Bronchial epithelial cell (primary cell): ENCODE data around the gene FAT1. TPM values are rescaled to one million over a fixed set of nuclear protein-coding genes. Genes with fewer than 3 reads are reported as not detected.
A peak's percentile ranks its signal among the peaks of the same experiment; 100 is the strongest.

ENCODE experiments used
- DNase-seq: peaks from one replicate; pipeline ENCODE4 v3.0.0-alpha.2; 2010; ENCODE audit warnings: low read depth
- FAIRE-seq: peaks from 2 replicates; lab custom pipeline; 2011; peaks lifted over from hg19 to GRCh38; lab: Jason Lieb, UNC
- H3K27me3 ChIP-seq: 2 replicates; pipeline ENCODE4 v1.5.1; 2011; ENCODE audit warnings: low read length; ENCODE audit not compliant: control insufficient read depth, insufficient read depth
- H3K36me3 ChIP-seq: 2 replicates; pipeline ENCODE4 v1.5.1; 2011; ENCODE audit warnings: low read length; ENCODE audit not compliant: control insufficient read depth, insufficient read depth
- H3K4me3 ChIP-seq: 2 replicates; pipeline ENCODE4 v1.5.1; 2011; ENCODE audit warnings: mild to moderate bottlenecking, low read depth, low read length, control low read depth
- total RNA-seq: library from RNA; depleted of rRNA; stranded (reverse); fragments of >200 nt; gene quantifications from 2 replicates; pipeline ENCODE4 v1.2.1, GENCODE V29; 2014
- TF ChIP-seq, protein P1 (sequence below): IDR thresholded peaks from 2 replicates; pipeline ENCODE4 v1.5.1; 2011; ENCODE audit warnings: mild to moderate bottlenecking, moderate library complexity, low read length, control low read depth, inconsistent platforms; ENCODE audit not compliant: insufficient read depth, severe bottlenecking

FAT1 gene
- total RNA-seq, 1 donor from 2014 or later, result 237 TPM

DNA sequence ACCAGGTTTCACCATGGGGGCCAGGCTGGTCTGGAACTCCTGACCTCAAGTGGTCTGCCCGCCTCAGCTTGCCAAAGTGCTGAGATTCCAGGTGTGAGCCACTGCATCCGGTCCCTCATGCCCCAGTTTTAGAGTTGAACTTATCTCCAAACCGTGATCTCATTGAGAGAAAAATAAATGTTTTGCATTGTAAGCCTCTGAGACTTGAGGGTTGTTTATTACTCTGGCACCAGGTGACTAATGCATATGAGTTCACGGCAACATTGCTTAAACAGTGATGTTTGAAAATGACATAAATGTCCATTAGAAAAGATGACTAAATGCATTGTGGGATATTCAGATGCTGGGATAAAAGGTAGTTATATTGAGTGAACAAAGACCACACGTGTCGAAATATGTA is 22.9 kb upstream of the FAT1 start:
- Histone ChIP-seq H3K27me3 (no peaks in the 10 kb centered on the region), H3K36me3 (no peaks in the 10 kb centered on the region), H3K4me3 (no peak overlapping the region)
- TF ChIP-seq, protein P1, sequence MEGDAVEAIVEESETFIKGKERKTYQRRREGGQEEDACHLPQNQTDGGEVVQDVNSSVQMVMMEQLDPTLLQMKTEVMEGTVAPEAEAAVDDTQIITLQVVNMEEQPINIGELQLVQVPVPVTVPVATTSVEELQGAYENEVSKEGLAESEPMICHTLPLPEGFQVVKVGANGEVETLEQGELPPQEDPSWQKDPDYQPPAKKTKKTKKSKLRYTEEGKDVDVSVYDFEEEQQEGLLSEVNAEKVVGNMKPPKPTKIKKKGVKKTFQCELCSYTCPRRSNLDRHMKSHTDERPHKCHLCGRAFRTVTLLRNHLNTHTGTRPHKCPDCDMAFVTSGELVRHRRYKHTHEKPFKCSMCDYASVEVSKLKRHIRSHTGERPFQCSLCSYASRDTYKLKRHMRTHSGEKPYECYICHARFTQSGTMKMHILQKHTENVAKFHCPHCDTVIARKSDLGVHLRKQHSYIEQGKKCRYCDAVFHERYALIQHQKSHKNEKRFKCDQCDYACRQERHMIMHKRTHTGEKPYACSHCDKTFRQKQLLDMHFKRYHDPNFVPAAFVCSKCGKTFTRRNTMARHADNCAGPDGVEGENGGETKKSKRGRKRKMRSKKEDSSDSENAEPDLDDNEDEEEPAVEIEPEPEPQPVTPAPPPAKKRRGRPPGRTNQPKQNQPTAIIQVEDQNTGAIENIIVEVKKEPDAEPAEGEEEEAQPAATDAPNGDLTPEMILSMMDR, result no peak
- DNase-seq (peak; percentile 68), FAIRE-seq (no peak)

DNA sequence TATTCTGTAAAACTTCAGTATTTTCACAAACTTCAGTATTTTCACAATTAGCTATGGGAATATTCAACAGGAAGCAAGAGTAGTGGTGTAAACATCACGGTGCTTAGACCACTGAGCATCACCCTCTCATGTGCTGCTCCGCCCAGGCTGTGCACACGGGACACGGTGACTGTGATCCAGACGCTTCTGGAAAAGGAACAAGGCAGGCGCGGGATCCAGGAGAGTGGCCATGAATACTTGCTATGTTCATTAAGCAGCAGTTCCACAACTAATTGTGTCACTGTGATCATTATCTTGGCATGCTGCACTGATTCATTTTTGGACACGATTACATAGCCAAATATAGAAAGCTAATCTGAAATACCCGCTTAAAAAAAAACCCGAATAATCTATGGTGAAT is 19.6 kb upstream of the FAT1 start:
- TF ChIP-seq, protein P1, result no peak
- DNase-seq, result no peak
- H3K36me3 ChIP-seq, result no peaks in the 10 kb centered on the region
- no peak for FAIRE-seq
- H3K4me3 ChIP-seq, result no peak overlapping the region
- no peaks in the 10 kb centered on the region for H3K27me3 ChIP-seq

DNA sequence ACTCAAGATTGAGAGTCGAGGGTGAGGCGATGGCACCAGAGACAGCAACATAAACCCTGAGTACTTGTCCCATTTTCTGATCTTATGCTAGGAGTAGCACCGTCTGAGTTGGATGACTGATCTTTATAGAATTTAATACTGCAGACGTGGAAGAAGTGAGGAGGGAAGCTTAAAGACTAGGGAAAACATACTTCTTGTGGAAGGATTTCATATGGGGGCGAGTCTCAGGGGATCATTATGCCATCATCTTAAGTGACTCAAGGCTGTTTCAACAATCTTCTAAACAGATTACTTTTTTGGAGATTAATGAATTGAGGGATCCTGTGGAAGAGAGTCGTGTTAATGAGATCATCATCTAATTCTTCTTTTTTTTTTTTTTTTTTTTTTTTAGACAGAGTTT is 17.2 kb upstream of the FAT1 start:
- Histone ChIP-seq H3K27me3 (no peaks in the 10 kb centered on the region), H3K36me3 (no peaks in the 10 kb centered on the region), H3K4me3 (no peak overlapping the region)
- FAIRE-seq (peak; percentile 66), DNase-seq (no peak)
- TF ChIP-seq, protein P1, result no peak

DNA sequence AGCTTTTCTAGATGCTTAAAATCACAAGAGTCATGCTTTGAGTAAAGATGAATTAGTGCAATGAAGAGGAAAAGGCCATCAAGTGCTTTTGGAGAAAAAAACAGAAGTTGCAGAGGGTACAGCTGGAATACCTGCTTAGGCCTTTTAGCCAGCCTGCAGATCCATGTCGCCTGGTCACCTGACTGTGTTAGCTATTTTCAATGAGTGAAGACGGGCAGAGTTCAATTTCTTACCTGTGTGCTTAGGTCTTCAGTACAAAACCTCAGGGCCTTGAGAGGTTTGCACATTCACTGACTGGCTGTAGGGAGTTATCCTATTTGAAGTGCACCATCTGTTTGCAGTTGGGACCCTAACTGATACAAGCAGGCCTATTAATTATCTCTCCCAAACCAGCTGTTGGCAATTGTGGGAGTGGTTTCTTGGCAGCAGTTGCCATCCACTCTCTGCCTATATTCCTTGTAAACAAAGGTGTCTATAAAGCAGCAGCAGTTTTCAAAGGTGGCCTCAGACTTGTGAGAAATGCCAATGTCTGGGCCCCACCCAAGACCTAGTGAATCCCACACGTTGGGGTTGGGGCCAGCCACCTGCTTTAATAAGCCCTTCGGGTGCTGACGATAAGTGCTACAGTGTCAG is 16.3 kb upstream of the FAT1 start:
- TF ChIP-seq, protein P1, result no peak
- Histone ChIP-seq H3K27me3 (no peaks in the 10 kb centered on the region), H3K4me3 (no peak overlapping the region), H3K36me3 (no peaks in the 10 kb centered on the region)
- DNase-seq (no peak), FAIRE-seq (no peak)

DNA sequence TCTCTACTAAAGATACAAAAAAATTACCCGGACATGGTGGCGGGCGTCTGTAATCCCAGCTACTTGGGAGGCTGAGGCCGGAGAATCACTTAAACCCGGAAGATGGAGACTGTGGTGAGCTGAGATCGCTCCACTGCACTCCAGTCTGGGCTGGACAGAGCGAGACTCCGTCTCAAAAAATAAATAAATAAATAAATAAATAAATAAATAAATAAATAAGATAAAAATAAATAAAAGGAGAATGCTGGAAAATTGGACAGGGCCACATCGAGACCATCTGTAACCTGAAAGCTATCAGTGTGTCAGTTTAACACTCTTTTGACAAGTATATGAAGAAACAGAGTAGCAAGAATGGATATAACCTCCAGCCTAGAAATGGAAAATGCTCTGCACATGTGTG is 15.7 kb upstream of the FAT1 start:
- DNase-seq (no peak), FAIRE-seq (no peak)
- Histone ChIP-seq H3K36me3 (no peaks in the 10 kb centered on the region), H3K4me3 (no peak overlapping the region), H3K27me3 (no peaks in the 10 kb centered on the region)
- TF ChIP-seq, protein P1, result no peak

DNA sequence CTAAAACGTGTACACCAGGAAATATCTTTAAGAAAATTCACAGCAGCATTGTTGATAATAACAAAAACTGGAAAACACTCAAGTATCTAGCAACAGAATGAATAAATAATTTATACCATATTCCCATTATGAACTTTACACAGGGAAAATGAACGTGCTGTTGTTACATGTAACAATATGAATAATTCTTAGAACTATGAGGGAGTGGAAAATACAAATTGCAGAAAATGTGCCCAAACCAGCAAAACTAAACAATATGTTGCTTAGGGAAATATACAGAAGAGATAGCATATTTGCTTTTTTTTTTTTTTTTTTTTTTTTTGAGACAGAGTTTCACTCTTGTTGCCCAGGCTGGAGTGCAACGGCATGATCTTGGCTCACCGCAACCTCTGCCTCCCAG is 14.8 kb upstream of the FAT1 start:
- Histone ChIP-seq H3K4me3 (no peak overlapping the region), H3K27me3 (no peaks in the 10 kb centered on the region), H3K36me3 (no peaks in the 10 kb centered on the region)
- FAIRE-seq, result no peak
- no peak for DNase-seq
- TF ChIP-seq, protein P1, result no peak
